Skin of body (tissue), 2 donors: ENCODE measurements around the gene ANO6. TPM values are rescaled to one million over a fixed set of nuclear protein-coding genes. Genes with fewer than 3 reads are reported as not detected.

Source experiments
- DNase-seq: peaks from one replicate; lab custom pipeline; 2025; lab: John Stamatoyannopoulos, UW
- total RNA-seq: library from RNA; depleted of rRNA; stranded (reverse); fragments of >200 nt; gene quantifications from one replicate; pipeline ENCODE4 v1.2.3, GENCODE V29; 2014

The ANO6 gene
- total RNA-seq, 1 donor from 2014 or later: 55.6 TPM

- DNase-seq: no peak
Observed at GRCh38 chr12:45400991-45401390, 185.1 kb downstream of the ANO6 start.

DNA sequence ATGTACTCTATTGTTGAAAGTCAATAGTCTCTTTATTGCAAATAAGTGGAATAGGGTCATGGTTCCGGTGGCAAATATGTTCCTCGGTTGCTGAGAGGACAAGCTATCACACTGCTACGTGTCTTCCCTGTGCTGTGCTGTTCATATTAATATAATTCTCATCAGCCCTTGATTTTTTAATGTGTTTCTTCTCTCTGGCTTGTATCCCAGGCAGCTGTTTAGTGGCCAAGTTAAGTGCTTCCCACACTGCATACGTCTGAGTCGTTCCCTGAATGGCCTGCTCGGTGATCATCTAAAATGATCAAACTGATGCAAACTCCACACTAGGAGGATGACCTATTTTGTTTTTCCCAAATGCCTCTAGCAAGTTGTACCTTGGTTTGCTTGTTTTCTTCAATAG, 186.4 kb downstream of the ANO6 start:
- DNase-seq: no peak

DNA sequence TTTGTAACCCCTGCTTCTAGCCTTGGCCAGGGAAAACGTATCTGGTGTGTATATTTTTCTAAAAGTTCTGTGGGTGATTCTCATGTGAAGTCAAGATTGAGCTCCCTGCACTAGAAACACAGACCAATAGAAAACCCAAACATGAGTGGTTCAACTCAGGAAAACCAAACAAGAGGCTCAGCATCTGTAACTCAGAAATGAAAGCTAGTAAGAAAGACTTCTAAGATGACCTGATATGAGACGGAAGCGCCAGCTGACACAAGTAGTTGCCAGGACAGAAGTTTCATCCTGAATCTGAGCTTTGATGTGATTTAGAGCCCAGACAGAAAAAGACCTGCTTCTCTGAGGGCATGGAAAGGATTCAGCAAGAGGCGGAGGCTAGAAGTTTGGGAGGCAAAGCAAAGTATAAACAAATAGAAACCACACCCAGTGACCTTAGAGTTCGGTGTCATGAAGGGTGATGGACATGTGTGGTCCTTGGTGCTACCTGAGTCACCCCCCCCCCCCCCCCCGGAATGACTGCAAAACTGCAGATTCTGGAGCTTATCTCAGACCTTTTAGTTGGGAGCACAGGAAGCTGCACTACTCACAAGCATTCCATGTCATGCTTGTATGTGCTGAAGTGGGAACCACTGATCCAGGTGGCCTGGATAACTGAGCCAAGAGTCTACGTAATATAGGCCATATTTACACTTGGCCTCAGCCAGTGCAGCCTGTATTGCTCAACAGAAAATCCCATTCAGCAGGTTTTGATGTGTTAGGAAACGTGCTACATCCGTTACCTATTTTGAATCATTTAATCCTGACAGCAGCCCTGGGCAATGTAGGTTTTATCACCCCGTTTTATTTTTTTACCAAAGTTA, 191.3 kb downstream of the ANO6 start:
- no peak for DNase-seq

GRCh38 chr12:45407981-45408728, 192.3 kb downstream of the ANO6 start:
- no peak for DNase-seq

- no peak for DNase-seq
Observed at GRCh38 chr12:45408729-45409114, 192.8 kb downstream of the ANO6 start.

- DNase-seq: no peak
Observed at GRCh38 chr12:45409966-45410365, 194.1 kb downstream of the ANO6 start.

DNA sequence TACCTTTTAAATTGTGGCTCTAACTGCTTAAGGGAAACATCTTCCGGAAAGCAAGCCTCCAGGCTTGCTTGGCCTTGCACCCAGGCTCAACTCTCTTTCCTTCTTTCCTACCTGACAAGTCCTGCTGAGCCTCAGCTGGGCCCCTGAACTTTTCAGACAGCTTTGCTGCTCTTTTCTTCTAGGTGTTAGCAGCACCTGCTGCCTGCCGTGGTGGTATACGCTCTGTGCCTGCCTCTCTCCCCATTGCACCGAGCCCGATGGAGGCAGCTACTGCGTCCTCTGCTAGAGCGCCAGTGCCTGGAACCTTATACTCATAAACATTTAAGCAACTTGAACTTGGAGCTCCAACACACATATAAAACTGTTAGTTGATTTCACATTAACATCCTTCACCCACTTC, 195.7 kb downstream of the ANO6 start:
- no peak for DNase-seq

DNA sequence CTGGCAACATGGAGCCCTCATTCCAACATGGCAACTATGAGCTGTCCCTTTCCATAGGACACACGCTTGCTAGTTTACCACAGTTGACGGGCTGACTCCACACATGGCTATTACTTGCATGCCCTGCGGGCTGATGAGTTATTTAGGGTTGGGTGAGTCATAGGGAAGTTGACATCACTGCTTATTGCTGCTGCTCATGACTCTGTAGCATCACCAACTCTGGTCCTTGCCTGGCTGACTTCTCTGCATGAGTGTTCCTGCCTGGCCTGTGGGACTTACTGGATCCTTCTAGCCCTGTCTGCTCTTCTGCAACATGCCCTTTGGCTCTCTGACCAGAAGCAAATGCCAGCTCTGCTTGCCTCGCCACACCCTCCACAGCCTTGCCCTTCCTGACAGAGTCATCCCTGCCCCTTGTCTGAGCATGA, 199.5 kb downstream of the ANO6 start:
- no peak for DNase-seq

- no peak for DNase-seq
Observed at GRCh38 chr12:45416126-45416525, 200.2 kb downstream of the ANO6 start.

DNA sequence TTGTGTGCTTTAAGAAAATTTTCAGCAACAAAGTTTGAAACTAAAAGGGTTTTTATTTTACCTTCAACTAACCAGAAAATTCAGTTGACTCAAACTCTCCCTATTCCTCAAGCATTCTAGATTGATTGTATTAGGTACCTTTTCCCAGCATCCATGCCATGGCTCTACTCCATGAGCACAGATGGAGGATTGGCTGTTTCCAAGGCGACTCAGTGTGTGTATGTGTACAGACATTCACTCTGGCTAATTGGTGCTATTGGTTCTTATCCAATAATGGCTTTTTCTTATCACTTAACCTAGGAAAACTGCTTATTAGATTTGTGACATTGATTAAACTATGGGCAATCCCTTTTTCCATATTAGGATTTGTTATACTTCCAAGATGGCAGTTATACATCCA, 202.6 kb downstream of the ANO6 start:
- DNase-seq: no peak

GRCh38 chr12:45419317-45419814, 203.5 kb downstream of the ANO6 start:
- DNase-seq: no peak

DNA sequence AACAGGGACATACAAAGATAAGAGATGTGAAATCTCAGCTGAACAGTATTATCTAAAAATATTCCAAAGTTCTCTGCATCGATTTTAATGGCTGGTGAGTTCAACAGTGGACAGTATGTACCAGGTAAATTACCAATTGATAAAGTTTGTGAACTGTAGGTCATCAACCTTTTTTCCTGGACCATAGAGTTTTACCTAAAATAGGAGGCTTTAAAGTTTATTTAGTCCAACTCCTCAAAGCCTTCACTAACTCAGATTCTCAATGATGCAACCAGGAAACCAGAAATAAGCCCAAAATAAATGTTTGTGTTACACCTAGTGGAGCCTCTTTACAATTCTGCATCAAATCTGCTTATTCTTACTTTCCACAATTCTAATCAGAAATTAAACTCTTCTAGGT, 205.8 kb downstream of the ANO6 start:
- no peak for DNase-seq

GRCh38 chr12:45423931-45424330, 208.0 kb downstream of the ANO6 start:
- no peak for DNase-seq

DNA sequence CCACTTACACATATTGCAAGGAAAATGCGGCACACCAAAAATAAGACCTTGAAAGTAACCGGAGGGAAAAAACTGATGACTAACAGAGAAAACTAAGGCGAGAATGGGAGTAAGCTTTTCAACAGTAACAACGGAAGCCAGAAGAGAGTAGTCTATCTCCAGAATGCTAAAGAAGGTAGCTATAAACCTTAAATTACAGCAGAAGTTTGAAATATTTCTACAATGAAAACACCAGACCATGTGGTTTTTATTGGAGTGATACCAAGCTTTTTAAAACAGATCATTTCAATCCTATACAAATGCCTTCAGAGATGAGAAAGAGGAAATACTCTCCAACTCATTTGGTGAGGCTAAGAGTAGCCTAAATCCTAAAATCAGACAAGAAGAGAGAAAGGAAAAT, 209.5 kb downstream of the ANO6 start:
- no peak for DNase-seq

GRCh38 chr12:45426294-45426693, 210.4 kb downstream of the ANO6 start:
- no peak for DNase-seq

GRCh38 chr12:45427042-45427441, 211.1 kb downstream of the ANO6 start:
- DNase-seq: no peak

DNA sequence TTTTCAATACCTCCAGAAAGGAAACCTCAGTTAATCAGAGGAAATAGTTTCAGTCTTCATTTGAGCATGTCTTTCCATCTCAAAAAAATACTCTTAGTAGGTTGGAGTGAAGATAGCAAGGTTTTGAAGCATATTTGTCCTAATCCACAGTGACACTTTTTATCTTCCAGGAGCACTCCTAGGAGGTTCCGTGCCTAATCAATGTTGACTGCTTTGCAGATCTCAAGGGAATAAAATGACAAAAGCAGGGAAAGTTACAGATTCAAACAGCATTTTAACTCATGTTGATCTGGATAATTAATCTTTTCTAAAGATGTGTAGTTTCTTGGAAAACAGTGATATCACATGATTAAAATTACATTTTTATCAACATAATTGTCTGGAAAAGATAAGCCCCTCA, 213.9 kb downstream of the ANO6 start:
- no peak for DNase-seq

DNA sequence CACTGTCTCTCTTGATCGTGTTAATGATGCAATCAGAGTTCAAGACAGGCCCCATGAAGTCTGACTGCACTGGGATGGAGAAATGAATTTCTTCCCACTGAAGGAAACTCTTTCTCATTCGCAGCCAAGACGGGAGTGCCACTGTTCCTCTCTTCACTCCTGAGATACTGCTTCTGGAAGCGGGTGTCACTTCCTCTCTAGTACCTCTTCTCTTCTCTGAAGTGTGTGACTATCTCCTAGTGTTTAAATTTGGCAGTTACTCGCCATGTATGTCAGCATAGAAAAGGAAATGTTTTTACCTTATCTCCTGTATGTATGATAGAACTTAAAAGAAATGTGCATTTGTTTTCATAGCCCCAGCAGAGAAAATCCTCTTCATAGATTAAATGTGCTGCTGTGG, 215.2 kb downstream of the ANO6 start:
- no peak for DNase-seq

GRCh38 chr12:45432710-45433109, 216.8 kb downstream of the ANO6 start:
- DNase-seq: no peak

GRCh38 chr12:45433441-45433868, 217.6 kb downstream of the ANO6 start:
- DNase-seq: no peak

- DNase-seq: no peak
Observed at GRCh38 chr12:45434094-45434493, 218.2 kb downstream of the ANO6 start.

- DNase-seq: no peak
Observed at GRCh38 chr12:45435945-45436710, 220.2 kb downstream of the ANO6 start.
